Measurements from ENCODE around the gene SFR1.

GRCh38 chr10:104096692-104097091 lies 25.3 kb upstream of the SFR1 start:
- TF ChIP-seq CTCF (IDR thresholded peaks at IDR 0.05), result no peak
- TF ChIP-seq POLR2A (IDR thresholded peaks at IDR 0.05), result no peak

All from Peyer's patch (tissue), 4 donors.